GM23248 (cell line): ENCODE results near the gene BICD1. TPM values are rescaled to one million over a fixed set of nuclear protein-coding genes. Genes with fewer than 3 reads are reported as not detected.

Experiments
- DNase-seq: peaks from one replicate; pipeline ENCODE4 v3.0.0-alpha.2; 2015
- H2AFZ ChIP-seq: fragments of 200-600 bp; sonication (generic); 2 replicates; pipeline ENCODE4 v1.6.1; 2016; ENCODE audit warnings: antibody characterized with exemption
- H3F3A ChIP-seq: fragments of 200-600 bp; sonication (generic); 2 replicates; pipeline ENCODE4 v1.6.1; 2016; ENCODE audit warnings: mild to moderate bottlenecking, antibody characterized with exemption, mixed run types; ENCODE audit not compliant: insufficient read depth
- H3K27ac ChIP-seq: fragments of 200-600 bp; sonication (generic); 2 replicates; pipeline ENCODE4 v1.5.1; 2016; ENCODE audit warnings: mild to moderate bottlenecking
- H3K27me3 ChIP-seq: fragments of 200-600 bp; sonication (generic); replicated peaks from 2 replicates; pipeline ENCODE4 v1.6.1; 2016; ENCODE audit warnings: mild to moderate bottlenecking; ENCODE audit not compliant: insufficient read depth
- H3K36me3 ChIP-seq: fragments of 200-600 bp; sonication (generic); 2 replicates; pipeline ENCODE4 v1.6.1; 2016; ENCODE audit warnings: low read depth, mild to moderate bottlenecking
- H3K4me1 ChIP-seq: fragments of 200-600 bp; sonication (generic); 2 replicates; pipeline ENCODE4 v1.6.1; 2016; ENCODE audit warnings: mild to moderate bottlenecking; ENCODE audit not compliant: insufficient read depth
- H3K4me2 ChIP-seq: fragments of 200-600 bp; sonication (generic); one replicate; pipeline ENCODE4 v1.6.1; 2016; ENCODE audit warnings: mild to moderate bottlenecking; ENCODE audit not compliant: unreplicated experiment
- H3K4me3 ChIP-seq: fragments of 200-600 bp; sonication (generic); 2 replicates; pipeline ENCODE4 v1.5.1; 2016; ENCODE audit warnings: mild to moderate bottlenecking
- H3K79me2 ChIP-seq: fragments of 200-600 bp; sonication (generic); 2 replicates; pipeline ENCODE4 v1.6.1; 2016; ENCODE audit warnings: mild to moderate bottlenecking; ENCODE audit not compliant: insufficient read depth
- H3K9ac ChIP-seq: fragments of 200-600 bp; sonication (generic); 2 replicates; pipeline ENCODE4 v1.6.1; 2016; ENCODE audit warnings: mild to moderate bottlenecking
- H3K9me2 ChIP-seq: fragments of 200-600 bp; sonication (generic); 2 replicates; pipeline ENCODE4 v1.6.1; 2016; ENCODE audit warnings: mixed run types, mild to moderate bottlenecking, moderate library complexity; ENCODE audit not compliant: insufficient read depth
- H3K9me3 ChIP-seq: fragments of 200-600 bp; sonication (generic); one replicate; pipeline ENCODE4 v1.6.1; 2017; ENCODE audit warnings: low read depth
- H4K20me1 ChIP-seq: fragments of 200-600 bp; sonication (generic); 2 replicates; pipeline ENCODE4 v1.6.0; 2016; ENCODE audit not compliant: insufficient read depth
- EZH2 ChIP-seq: fragments of 200-600 bp; sonication (generic); IDR thresholded peaks from 2 replicates; pipeline ENCODE4 v1.6.1; 2018; ENCODE audit warnings: antibody characterized with exemption, mild to moderate bottlenecking; ENCODE audit not compliant: insufficient read depth, poor library complexity, severe bottlenecking
- EZH2phosphoT487 ChIP-seq: fragments of 200-600 bp; sonication (generic); IDR thresholded peaks from 2 replicates; pipeline ENCODE4 v1.6.1; 2018; ENCODE audit warnings: antibody characterized with exemption, moderate library complexity, mild to moderate bottlenecking, low read depth; ENCODE audit not compliant: insufficient read depth
- WGBS, 2 experiments: methylation state at CpG; one replicate each; pipeline ENCODE4 v1.1.6; 2015 to 2017; ENCODE audit warnings: low lambda C conversion rate in 2 of 2, low coverage in 1 of 2; ENCODE audit errors: missing lambda C conversion rate in 2 of 2; 5-methylcytosine and 5-hydroxymethylcytosine counted together
- in situ Hi-C: fragments of 300-500 bp; cut with MboI; formaldehyde crosslinking; loops from 2 replicates; pipeline ENCODE4 v1.15.0; 2020
- polyA plus RNA-seq: library from polyadenylated mRNA; unstranded; fragments of >200 nt; fragmentation: Nextera tagmentation; extraction: Ambion mirVana; gene quantifications from 2 replicates; pipeline ENCODE4 v1.2.1, GENCODE V29; 2016
- total RNA-seq: library from RNA; depleted of rRNA; stranded (reverse); fragments of >200 nt; shearing (Covaris generic); gene quantifications from 2 replicates; pipeline ENCODE4 v1.2.3, GENCODE V29; 2014

BICD1 gene
- total and polyA plus RNA-seq, 2 experiments from 2014 or later: 9.7 to 20.6 TPM

- Histone ChIP-seq H3K4me3 (no peak overlapping the region), H4K20me1 (no peaks in the 10 kb centered on the region), H3K9me2 (no peaks in the 10 kb centered on the region), H3K9ac (peak overlapping the region; percentile 36), H2AFZ (no peak overlapping the region), H3K79me2 (peaks cover 85% of the 10 kb centered on the region), H3K4me2 (peak overlapping the region; percentile 46), H3K9me3 (no peaks in the 10 kb centered on the region), H3K4me1 (peaks cover 59% of the 10 kb centered on the region), H3K36me3 (peaks cover 3% of the 10 kb centered on the region; the same call in 1 of the 2 replicates), H3K27me3 (no peaks in the 10 kb centered on the region), H3F3A (peaks cover 45% of the 10 kb centered on the region), H3K27ac (peak overlapping the region; percentile 76)
- in situ Hi-C loops: no loop called here
- no peak for DNase-seq
- TF ChIP-seq EZH2 (no peak), EZH2phosphoT487 (no peak)
- WGBS, 2 experiments: 81 to 82% methylated on average over 3 of the region's 3 CpGs
Observed at GRCh38 chr12:32117316-32117715, 10.7 kb downstream of the BICD1 start.

DNA sequence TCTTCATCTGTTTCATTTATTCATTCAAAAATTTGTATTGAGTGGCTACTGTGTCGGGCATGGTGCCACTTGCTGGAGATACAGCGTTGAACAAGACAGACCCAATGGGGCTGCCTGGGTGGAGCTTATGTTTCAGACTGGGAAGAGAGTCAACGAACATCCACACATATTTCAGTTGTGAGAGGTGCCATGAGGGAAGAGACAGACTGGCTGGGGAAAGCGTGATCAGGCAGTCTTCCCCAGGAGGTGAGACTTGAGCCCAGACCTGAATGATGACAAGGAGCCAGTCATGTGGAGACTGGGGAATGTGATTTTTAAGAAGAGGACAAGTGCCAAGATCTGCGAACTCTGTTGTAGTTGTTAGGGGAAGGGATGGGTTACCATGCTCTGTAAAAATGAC is 12.2 kb downstream of the BICD1 start:
- H3K4me1 ChIP-seq: peaks cover 59% of the 10 kb centered on the region
- H3K79me2 ChIP-seq: peaks cover 85% of the 10 kb centered on the region
- no peaks in the 10 kb centered on the region for H4K20me1 ChIP-seq
- no peaks in the 10 kb centered on the region for H3K27me3 ChIP-seq
- H3K9me2 ChIP-seq: no peaks in the 10 kb centered on the region
- 75 to 76% methylated on average over 5 of the region's 5 CpGs for WGBS, 2 experiments
- H3K9ac ChIP-seq: no peak overlapping the region
- in situ Hi-C loops: no loop called here
- DNase-seq: peak; percentile 47
- no peaks in the 10 kb centered on the region for H3K9me3 ChIP-seq
- no peak overlapping the region for H2AFZ ChIP-seq
- no peak overlapping the region for H3K4me2 ChIP-seq
- no peaks in the 10 kb centered on the region for H3K36me3 ChIP-seq
- peak overlapping the region; percentile 46 for H3K27ac ChIP-seq
- H3F3A ChIP-seq: peaks cover 45% of the 10 kb centered on the region
- no peak for TF ChIP-seq EZH2
- TF ChIP-seq EZH2phosphoT487: no peak
- no peak overlapping the region for H3K4me3 ChIP-seq

DNA sequence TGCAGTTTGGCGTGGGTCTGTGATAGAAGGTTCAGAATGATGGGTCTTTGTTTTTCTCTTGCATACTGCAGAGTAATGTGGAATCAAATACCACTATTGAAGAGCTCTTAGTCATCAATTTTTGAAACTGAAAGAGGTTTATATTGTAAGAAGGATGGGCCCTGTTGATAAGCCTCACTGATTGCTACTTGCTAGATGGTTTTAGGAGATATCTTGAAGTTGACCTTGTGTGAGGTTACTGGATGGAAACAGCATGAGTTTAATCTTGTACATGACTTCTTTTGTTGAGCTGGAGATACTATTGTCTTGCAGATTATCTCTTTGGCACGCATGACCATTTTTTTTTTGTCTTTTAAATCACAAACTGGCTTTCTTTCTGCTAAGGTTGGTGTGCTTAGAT is 13.8 kb downstream of the BICD1 start:
- peaks cover 85% of the 10 kb centered on the region for H3K79me2 ChIP-seq
- no peak overlapping the region for H3K4me2 ChIP-seq
- no peaks in the 10 kb centered on the region for H3K9me3 ChIP-seq

GRCh38 chr12:32124637-32125036 is 18.0 kb downstream of the BICD1 start:
- WGBS, 2 experiments: 93 to 97% methylated on average over 1 of the region's 1 CpG

More for the DNA sequence above, 13.8 kb downstream of the BICD1 start:
- H3K27ac ChIP-seq: no peak overlapping the region
- in situ Hi-C loops: no loop called here
- WGBS, 2 experiments: 79 to 85% methylated on average over 2 of the region's 2 CpGs
- no peaks in the 10 kb centered on the region for H3K36me3 ChIP-seq
- H3K4me1 ChIP-seq: peaks cover 47% of the 10 kb centered on the region
- no peak overlapping the region for H2AFZ ChIP-seq
- H3K9me2 ChIP-seq: no peaks in the 10 kb centered on the region
- H3K27me3 ChIP-seq: no peaks in the 10 kb centered on the region
- H3K9ac ChIP-seq: no peak overlapping the region
- no peak overlapping the region for H3K4me3 ChIP-seq
- TF ChIP-seq EZH2: no peak
- TF ChIP-seq EZH2phosphoT487: no peak
- no peak for DNase-seq
- H3F3A ChIP-seq: peaks cover 36% of the 10 kb centered on the region
- no peaks in the 10 kb centered on the region for H4K20me1 ChIP-seq

More at GRCh38 chr12:32124637-32125036, 18.0 kb downstream of the BICD1 start:
- Histone ChIP-seq H3K4me2 (no peak overlapping the region), H3K79me2 (peaks cover 100% of the 10 kb centered on the region), H3K27me3 (no peaks in the 10 kb centered on the region), H3K4me1 (peaks cover 26% of the 10 kb centered on the region), H3K9me3 (no peaks in the 10 kb centered on the region), H3K9me2 (no peaks in the 10 kb centered on the region), H3K27ac (no peak overlapping the region), H3K9ac (no peak overlapping the region), H3F3A (peaks cover 19% of the 10 kb centered on the region), H4K20me1 (peaks cover 7% of the 10 kb centered on the region; the same call in 1 of the 2 replicates), H3K4me3 (no peak overlapping the region), H2AFZ (no peak overlapping the region), H3K36me3 (no peaks in the 10 kb centered on the region)
- in situ Hi-C loops: no loop called here
- no peak for TF ChIP-seq EZH2
- TF ChIP-seq EZH2phosphoT487: no peak
- DNase-seq: no peak
